GM23338 (cell line): ENCODE measurements around the gene DGKG. TPM values are rescaled to one million over a fixed set of nuclear protein-coding genes. Genes with fewer than 3 reads are reported as not detected.

Experiments
- ATAC-seq: fragments of 200-7000 bp; cut with Tn5 transposase; 3 replicates; pipeline ENCODE4 v1.9.1; 2020
- DNase-seq: peaks from one replicate; pipeline ENCODE4 v3.0.0-alpha.2; 2015; ENCODE audit warnings: low spot score
- H2AFZ ChIP-seq: fragments of 200-600 bp; sonication (generic); 2 replicates; pipeline ENCODE4 v1.8.0; 2016; ENCODE audit warnings: antibody characterized with exemption, mild to moderate bottlenecking, moderate library complexity
- H3F3A ChIP-seq: fragments of 200-600 bp; sonication (generic); replicated peaks from 2 replicates; pipeline ENCODE4 v1.8.0; 2017; ENCODE audit warnings: antibody characterized with exemption, mixed run types, low read depth
- H3K27ac ChIP-seq: fragments of 200-600 bp; sonication (generic); 2 replicates; pipeline ENCODE4 v1.6.1; 2016; ENCODE audit warnings: low read depth
- H3K27me3 ChIP-seq: fragments of 200-600 bp; sonication (generic); 2 replicates; pipeline ENCODE4 v1.8.0; 2016; ENCODE audit warnings: mild to moderate bottlenecking, mixed run types, moderate library complexity; ENCODE audit not compliant: insufficient read depth
- H3K36me3 ChIP-seq: fragments of 200-600 bp; sonication (generic); 2 replicates; pipeline ENCODE4 v1.8.0; 2016; ENCODE audit warnings: mild to moderate bottlenecking; ENCODE audit not compliant: insufficient read depth
- H3K4me1 ChIP-seq: fragments of 200-600 bp; sonication (generic); 2 replicates; pipeline ENCODE4 v1.8.0; 2016; ENCODE audit warnings: mild to moderate bottlenecking, moderate library complexity; ENCODE audit not compliant: insufficient read depth
- H3K4me2 ChIP-seq: fragments of 200-600 bp; sonication (generic); 2 replicates; pipeline ENCODE4 v1.7.1; 2017; ENCODE audit warnings: mixed run types
- H3K4me3 ChIP-seq: fragments of 200-600 bp; sonication (generic); 2 replicates; pipeline ENCODE4 v1.6.1; 2016; ENCODE audit warnings: mixed run types
- H3K79me2 ChIP-seq: fragments of 200-600 bp; sonication (generic); replicated peaks from 2 replicates; pipeline ENCODE4 v1.8.0; 2017; ENCODE audit warnings: mild to moderate bottlenecking; ENCODE audit not compliant: insufficient read depth
- H3K9me2 ChIP-seq: fragments of 200-600 bp; sonication (generic); 2 replicates; pipeline ENCODE4 v1.8.0; 2017; ENCODE audit not compliant: insufficient read depth
- H4K20me1 ChIP-seq: fragments of 200-600 bp; sonication (generic); replicated peaks from 2 replicates; pipeline ENCODE4 v1.8.0; 2017; ENCODE audit warnings: mild to moderate bottlenecking; ENCODE audit not compliant: insufficient read depth
- H3K27ac Mint-ChIP-seq: 2 replicates; pipeline ENCODE4 v1.8.0; 2020; ENCODE audit warnings: inconsistent platforms, mild to moderate bottlenecking, moderate library complexity, mixed read lengths
- H3K27me3 Mint-ChIP-seq: 3 replicates; pipeline ENCODE4 v1.8.0; 2022; ENCODE audit warnings: low read depth, mild to moderate bottlenecking, moderate library complexity, mixed read lengths, inconsistent platforms; ENCODE audit not compliant: insufficient read depth, poor library complexity
- H3K36me3 Mint-ChIP-seq: 3 replicates; pipeline ENCODE4 v1.8.0; 2021; ENCODE audit warnings: low read depth, mild to moderate bottlenecking, inconsistent platforms, moderate library complexity, mixed read lengths
- H3K4me1 Mint-ChIP-seq: 3 replicates; pipeline ENCODE4 v1.8.0; 2020; ENCODE audit warnings: mild to moderate bottlenecking, inconsistent platforms, mixed read lengths
- H3K4me3 Mint-ChIP-seq: 3 replicates; pipeline ENCODE4 v1.8.0; 2021; ENCODE audit warnings: moderate library complexity, mild to moderate bottlenecking, inconsistent platforms, mixed read lengths
- H3K9me3 Mint-ChIP-seq: 3 replicates; pipeline ENCODE4 v1.8.0; 2020; ENCODE audit warnings: moderate library complexity, mild to moderate bottlenecking, inconsistent platforms, mixed read lengths
- CREB1 ChIP-seq: fragments of 250-450 bp; sonication (Bioruptor Pico); IDR thresholded peaks from 2 replicates; pipeline ENCODE4 v1.5.0; 2020; ENCODE audit warnings: low read depth, mild to moderate bottlenecking, moderate library complexity
- CTCF ChIP-seq, 2 experiments: fragments of 200-600 bp in 1 of 2; sonication (generic) in 1 of 2; conservative IDR thresholded peaks; 2 replicates each; pipeline versions ENCODE4 v1.5.1 to v1.6.1; 2016 to 2017; ENCODE audit warnings: antibody characterized with exemption in 2 of 2, low read depth in 2 of 2, mild to moderate bottlenecking in 2 of 2, moderate library complexity in 1 of 2
- EZH2 ChIP-seq: fragments of 200-600 bp; sonication (generic); IDR thresholded peaks from one replicate; pipeline ENCODE4 v1.8.0; 2017; ENCODE audit warnings: antibody characterized with exemption, mild to moderate bottlenecking, low read depth; ENCODE audit not compliant: unreplicated experiment
- EZH2phosphoT487 ChIP-seq: fragments of 200-600 bp; sonication (generic); IDR thresholded peaks from one replicate; pipeline ENCODE4 v1.8.1; 2018; ENCODE audit warnings: antibody characterized with exemption; ENCODE audit not compliant: unreplicated experiment
- JUNB ChIP-seq: IDR thresholded peaks from one replicate; pipeline ENCODE4 v1.6.1; 2016; ENCODE audit warnings: antibody characterized with exemption; ENCODE audit not compliant: unreplicated experiment
- NANOG ChIP-seq: IDR thresholded peaks from 2 replicates; pipeline ENCODE4 v1.6.1; 2016; ENCODE audit warnings: antibody characterized with exemption, borderline replicate concordance
- POLR2AphosphoS5 ChIP-seq: IDR thresholded peaks from 2 replicates; pipeline ENCODE4 v1.6.1; 2016; ENCODE audit warnings: antibody characterized with exemption, low read depth
- STAT1 ChIP-seq: IDR thresholded peaks from one replicate; pipeline ENCODE4 v1.6.1; 2016; ENCODE audit warnings: antibody characterized with exemption; ENCODE audit not compliant: unreplicated experiment
- ZNF114 ChIP-seq: fragments of 250-450 bp; sonication (Bioruptor Pico); IDR thresholded peaks from 2 replicates; pipeline ENCODE4 v1.5.0; 2020; ENCODE audit warnings: mild to moderate bottlenecking, moderate library complexity
- ZNF331 ChIP-seq: fragments of 250-450 bp; sonication (Bioruptor Pico); IDR thresholded peaks from 2 replicates; pipeline ENCODE4 v1.5.0; 2020; ENCODE audit warnings: low read depth, mild to moderate bottlenecking, moderate library complexity
- polyA plus RNA-seq: library from polyadenylated mRNA; unstranded; fragments of >200 nt; fragmentation: Nextera tagmentation; extraction: Ambion mirVana; gene quantifications from 2 replicates; pipeline ENCODE4 v1.2.1, GENCODE V29; 2016
- total RNA-seq: library from RNA; depleted of rRNA; stranded (reverse); fragments of >200 nt; shearing (Covaris generic); gene quantifications from 2 replicates; pipeline ENCODE4 v1.2.3, GENCODE V29; 2014
- TF ChIP-seq, protein P1 (sequence below): IDR thresholded peaks from one replicate; pipeline ENCODE4 v1.6.1; 2018; ENCODE audit warnings: antibody characterized with exemption; ENCODE audit not compliant: unreplicated experiment
- TF ChIP-seq, protein P2 (sequence below): IDR thresholded peaks from 2 replicates; pipeline ENCODE4 v1.6.1; 2016; ENCODE audit warnings: antibody characterized with exemption

The DGKG gene
- total and polyA plus RNA-seq, 2 experiments from 2014 or later, result 0.14 to 0.31 TPM

- TF ChIP-seq, protein P1, sequence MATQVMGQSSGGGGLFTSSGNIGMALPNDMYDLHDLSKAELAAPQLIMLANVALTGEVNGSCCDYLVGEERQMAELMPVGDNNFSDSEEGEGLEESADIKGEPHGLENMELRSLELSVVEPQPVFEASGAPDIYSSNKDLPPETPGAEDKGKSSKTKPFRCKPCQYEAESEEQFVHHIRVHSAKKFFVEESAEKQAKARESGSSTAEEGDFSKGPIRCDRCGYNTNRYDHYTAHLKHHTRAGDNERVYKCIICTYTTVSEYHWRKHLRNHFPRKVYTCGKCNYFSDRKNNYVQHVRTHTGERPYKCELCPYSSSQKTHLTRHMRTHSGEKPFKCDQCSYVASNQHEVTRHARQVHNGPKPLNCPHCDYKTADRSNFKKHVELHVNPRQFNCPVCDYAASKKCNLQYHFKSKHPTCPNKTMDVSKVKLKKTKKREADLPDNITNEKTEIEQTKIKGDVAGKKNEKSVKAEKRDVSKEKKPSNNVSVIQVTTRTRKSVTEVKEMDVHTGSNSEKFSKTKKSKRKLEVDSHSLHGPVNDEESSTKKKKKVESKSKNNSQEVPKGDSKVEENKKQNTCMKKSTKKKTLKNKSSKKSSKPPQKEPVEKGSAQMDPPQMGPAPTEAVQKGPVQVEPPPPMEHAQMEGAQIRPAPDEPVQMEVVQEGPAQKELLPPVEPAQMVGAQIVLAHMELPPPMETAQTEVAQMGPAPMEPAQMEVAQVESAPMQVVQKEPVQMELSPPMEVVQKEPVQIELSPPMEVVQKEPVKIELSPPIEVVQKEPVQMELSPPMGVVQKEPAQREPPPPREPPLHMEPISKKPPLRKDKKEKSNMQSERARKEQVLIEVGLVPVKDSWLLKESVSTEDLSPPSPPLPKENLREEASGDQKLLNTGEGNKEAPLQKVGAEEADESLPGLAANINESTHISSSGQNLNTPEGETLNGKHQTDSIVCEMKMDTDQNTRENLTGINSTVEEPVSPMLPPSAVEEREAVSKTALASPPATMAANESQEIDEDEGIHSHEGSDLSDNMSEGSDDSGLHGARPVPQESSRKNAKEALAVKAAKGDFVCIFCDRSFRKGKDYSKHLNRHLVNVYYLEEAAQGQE, result no peak
- no peak for TF ChIP-seq NANOG
- TF ChIP-seq STAT1, result no peak
- TF ChIP-seq CTCF (conservative IDR thresholded peaks at IDR 0.05; ENCODE audit: low read depth in 2 of 2), result no peak
- no peak for TF ChIP-seq EZH2
- TF ChIP-seq JUNB, result no peak
- TF ChIP-seq, protein P2, sequence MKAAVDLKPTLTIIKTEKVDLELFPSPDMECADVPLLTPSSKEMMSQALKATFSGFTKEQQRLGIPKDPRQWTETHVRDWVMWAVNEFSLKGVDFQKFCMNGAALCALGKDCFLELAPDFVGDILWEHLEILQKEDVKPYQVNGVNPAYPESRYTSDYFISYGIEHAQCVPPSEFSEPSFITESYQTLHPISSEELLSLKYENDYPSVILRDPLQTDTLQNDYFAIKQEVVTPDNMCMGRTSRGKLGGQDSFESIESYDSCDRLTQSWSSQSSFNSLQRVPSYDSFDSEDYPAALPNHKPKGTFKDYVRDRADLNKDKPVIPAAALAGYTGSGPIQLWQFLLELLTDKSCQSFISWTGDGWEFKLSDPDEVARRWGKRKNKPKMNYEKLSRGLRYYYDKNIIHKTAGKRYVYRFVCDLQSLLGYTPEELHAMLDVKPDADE, result no peak
- no peak for TF ChIP-seq EZH2phosphoT487
- TF ChIP-seq ZNF331 (CRISPR knock-in tag), result no peak
- no peak for TF ChIP-seq POLR2AphosphoS5
- no peak for TF ChIP-seq ZNF114
- TF ChIP-seq CREB1 (CRISPR knock-in tag), result no peak
Measured at GRCh38 chr3:186273586-186273985, 88.4 kb downstream of the DGKG start (continued).

DNA sequence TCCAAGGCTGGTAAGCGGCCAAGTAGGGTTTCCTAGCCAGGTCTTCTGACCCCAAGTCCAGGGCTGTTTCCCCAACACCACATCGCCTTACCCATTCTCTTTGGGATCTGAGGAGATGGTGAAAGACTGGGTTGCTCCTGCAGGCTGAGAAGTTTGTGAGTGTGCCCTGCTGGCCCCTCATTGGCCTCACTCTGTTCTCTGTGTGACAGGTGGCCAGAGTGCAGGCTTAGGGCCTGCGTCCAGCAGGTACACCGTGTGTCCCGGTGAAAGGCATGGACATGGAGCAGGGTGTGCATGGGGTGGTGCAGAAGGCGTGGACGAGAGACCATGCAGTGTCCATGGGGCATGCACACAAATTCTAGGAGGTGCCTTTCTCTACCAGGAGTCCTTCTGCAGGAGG is 91.3 kb downstream of the DGKG start:
- ATAC-seq (no peak), DNase-seq (no peak)
- no peak overlapping the region for H3K4me3 ChIP-seq
- H3K27me3 Mint-ChIP-seq, result peaks cover 6% of the 10 kb centered on the region
- no peaks in the 10 kb centered on the region for H3K9me2 ChIP-seq
- no peaks in the 10 kb centered on the region for H3K4me1 ChIP-seq
- no peaks in the 10 kb centered on the region for H4K20me1 ChIP-seq
- no peak overlapping the region for H2AFZ ChIP-seq
- H3K36me3 Mint-ChIP-seq, result no peaks in the 10 kb centered on the region
- no peak overlapping the region for H3K4me2 ChIP-seq
- no peaks in the 10 kb centered on the region for H3K36me3 ChIP-seq
- H3K27ac Mint-ChIP-seq, result no peak overlapping the region
- H3K9me3 Mint-ChIP-seq, result no peaks in the 10 kb centered on the region
- no peaks in the 10 kb centered on the region for H3K79me2 ChIP-seq
- H3K4me1 Mint-ChIP-seq, result peaks cover 2% of the 10 kb centered on the region; the same call in 2 of the 3 replicates
- no peaks in the 10 kb centered on the region for H3K27me3 ChIP-seq
- TF ChIP-seq, protein P1, result no peak
- TF ChIP-seq CTCF (conservative IDR thresholded peaks at IDR 0.05; ENCODE audit: low read depth in 2 of 2), result no peak
- TF ChIP-seq, protein P2, result no peak
- no peak overlapping the region for H3K27ac ChIP-seq
- no peak overlapping the region for H3K4me3 Mint-ChIP-seq
- no peaks in the 10 kb centered on the region for H3F3A ChIP-seq
